Measurements from ENCODE around the gene GPHN. TPM values are rescaled to one million over a fixed set of nuclear protein-coding genes. Genes with fewer than 3 reads are reported as not detected.

The GPHN gene
- total and polyA plus RNA-seq, 2 of the 8 experiments (the other 6 are each of a cell fraction or from before 2014, with no cell fraction given): 6.0 to 16.0 TPM

DNA sequence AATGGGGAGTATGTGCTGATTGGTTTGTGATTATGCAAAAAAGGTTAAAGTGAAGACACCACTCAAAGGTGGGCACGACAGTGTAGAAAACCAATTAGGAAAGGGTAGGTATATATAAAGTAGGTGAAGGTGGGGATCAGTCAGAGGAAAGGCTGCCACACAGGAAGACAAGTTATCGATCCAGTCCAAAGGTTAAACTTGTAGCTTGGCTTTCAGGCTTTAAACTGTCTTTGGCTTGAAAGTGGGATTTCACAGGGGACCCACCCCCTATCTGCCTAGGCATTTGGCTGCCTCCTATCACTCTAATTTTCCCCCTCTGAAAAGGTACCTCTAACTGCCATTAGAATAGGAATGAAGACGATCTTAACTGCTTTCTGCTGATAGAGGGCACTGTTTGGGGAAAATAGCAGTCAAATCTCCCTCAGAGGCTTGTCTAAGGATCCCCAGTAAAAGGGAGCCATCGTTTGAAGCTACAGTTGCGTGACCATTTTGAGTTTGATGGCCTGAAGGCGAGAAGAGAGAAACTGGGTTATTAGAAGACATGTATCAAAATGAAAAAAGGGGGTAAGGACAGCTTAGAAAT, 250.2 kb downstream of the GPHN start:
- CTCF ChIA-PET (ENCODE audit: partially characterized antibody): interaction anchor here (0.5 to 1.9 kb wide), 12 partner anchors 10 to 393 kb away, joined by 3 to 6 read pairs (median 3); no protein-coding TSS in a partner anchor
- H2BK120ac ChIP-seq (replicated peaks; ENCODE audit: low read depth, low read length): no peak overlapping the region

More for the DNA sequence above, 250.2 kb downstream of the GPHN start:
- H3K27me3 ChIP-seq (replicated peaks in 1 of 4; ENCODE audit: control insufficient read depth in 3 of 4, extremely low read depth in 1 of 4, insufficient read depth in 3 of 4, low read length in 3 of 4): no peaks in the 10 kb centered on the region
- H3K79me2 ChIP-seq (ENCODE audit: control insufficient read depth in 1 of 2, insufficient read depth in 2 of 2, low read length in 2 of 2): no peaks in the 10 kb centered on the region
- H3K4me1 ChIP-seq (replicated peaks in 1 of 4; ENCODE audit: control insufficient read depth in 3 of 4, insufficient read depth in 4 of 4, low read length in 3 of 4): no peaks in the 10 kb centered on the region
- no peak overlapping the region for H3K14ac ChIP-seq (ENCODE audit: insufficient read length)
- H2AFZ ChIP-seq (ENCODE audit: low read length): no peak overlapping the region
- H4K5ac ChIP-seq (ENCODE audit: insufficient read length, low read depth, low read length): no peak overlapping the region
- H4K8ac ChIP-seq (ENCODE audit: extremely low read depth, insufficient read depth, low read length): no peak overlapping the region
- no peak overlapping the region for H3K18ac ChIP-seq (ENCODE audit: extremely low read depth, low read length)
- no peak overlapping the region for H3K4me2 ChIP-seq (ENCODE audit: insufficient read depth in 1 of 2, low read depth in 2 of 2, low read length in 2 of 2)
- H3K4ac ChIP-seq (replicated peaks; ENCODE audit: insufficient read length, low read depth, low read length): no peak overlapping the region
- TF ChIP-seq, protein P1, sequence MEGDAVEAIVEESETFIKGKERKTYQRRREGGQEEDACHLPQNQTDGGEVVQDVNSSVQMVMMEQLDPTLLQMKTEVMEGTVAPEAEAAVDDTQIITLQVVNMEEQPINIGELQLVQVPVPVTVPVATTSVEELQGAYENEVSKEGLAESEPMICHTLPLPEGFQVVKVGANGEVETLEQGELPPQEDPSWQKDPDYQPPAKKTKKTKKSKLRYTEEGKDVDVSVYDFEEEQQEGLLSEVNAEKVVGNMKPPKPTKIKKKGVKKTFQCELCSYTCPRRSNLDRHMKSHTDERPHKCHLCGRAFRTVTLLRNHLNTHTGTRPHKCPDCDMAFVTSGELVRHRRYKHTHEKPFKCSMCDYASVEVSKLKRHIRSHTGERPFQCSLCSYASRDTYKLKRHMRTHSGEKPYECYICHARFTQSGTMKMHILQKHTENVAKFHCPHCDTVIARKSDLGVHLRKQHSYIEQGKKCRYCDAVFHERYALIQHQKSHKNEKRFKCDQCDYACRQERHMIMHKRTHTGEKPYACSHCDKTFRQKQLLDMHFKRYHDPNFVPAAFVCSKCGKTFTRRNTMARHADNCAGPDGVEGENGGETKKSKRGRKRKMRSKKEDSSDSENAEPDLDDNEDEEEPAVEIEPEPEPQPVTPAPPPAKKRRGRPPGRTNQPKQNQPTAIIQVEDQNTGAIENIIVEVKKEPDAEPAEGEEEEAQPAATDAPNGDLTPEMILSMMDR (IDR thresholded peaks at IDR 0.05; ENCODE audit: control extremely low read depth in 1 of 3, insufficient read depth in 1 of 3, low read depth in 1 of 3, low read length in 3 of 3): peak in 2 of 3 experiments; percentile 43 to 64; a peak in 2 of 4 replicates
- TF ChIP-seq RXRA (IDR thresholded peaks at IDR 0.05; ENCODE audit: insufficient read depth, low read depth, low read length) (no peak), RAD21 (IDR thresholded peaks at IDR 0.05 in 1 of 2, conservative IDR thresholded peaks at IDR 0.05 in 1 of 2; ENCODE audit: low read depth in 2 of 2, low read length in 2 of 2) (peak; percentile 42 to 50; a peak in 3 of 4 replicates)
- no peaks in the 10 kb centered on the region for H4K20me1 ChIP-seq (replicated peaks in 1 of 2; ENCODE audit: control insufficient read depth in 1 of 2, insufficient read depth in 2 of 2, low read length in 2 of 2)
- FAIRE-seq (peak; percentile 55), DNase-seq (ENCODE audit: low read depth in 1 of 2, low spot score in 2 of 2) (no peak)
- no peak overlapping the region for H3K27ac ChIP-seq (ENCODE audit: low read depth, low read length)
- no peaks in the 10 kb centered on the region for H3K36me3 ChIP-seq (ENCODE audit: control insufficient read depth in 2 of 4, insufficient read depth in 4 of 4, low read length in 3 of 4)
- H3K9ac ChIP-seq (replicated peaks in 1 of 4; ENCODE audit: extremely low read depth in 1 of 4, low read depth in 3 of 4, low read length in 3 of 4): no peak overlapping the region
- no peak overlapping the region for H2BK5ac ChIP-seq (ENCODE audit: low read depth, low read length)
- H3K23ac ChIP-seq (ENCODE audit: insufficient read length): no peak overlapping the region
- H4K91ac ChIP-seq (replicated peaks; ENCODE audit: insufficient read length, low read length): no peak overlapping the region
- no peak overlapping the region for H3K56ac ChIP-seq (replicated peaks; ENCODE audit: insufficient read length, low read depth, low read length)
- H3K23me2 ChIP-seq (ENCODE audit: low read depth, low read length): no peaks in the 10 kb centered on the region
- H3K79me1 ChIP-seq (ENCODE audit: low read depth, low read length): no peaks in the 10 kb centered on the region
- H3K9me3 ChIP-seq (ENCODE audit: insufficient read depth in 2 of 2, low read depth in 1 of 2, low read length in 1 of 2): no peaks in the 10 kb centered on the region
- no peak overlapping the region for H3K4me3 ChIP-seq (ENCODE audit: extremely low read depth in 1 of 4, insufficient read depth in 2 of 4, low read depth in 3 of 4, low read length in 4 of 4)
- H2BK15ac ChIP-seq (ENCODE audit: low read length): no peak overlapping the region
- H2BK20ac ChIP-seq (ENCODE audit: low read length): no peak overlapping the region
- H2AK5ac ChIP-seq (ENCODE audit: low read depth, low read length): no peak overlapping the region
- H2BK12ac ChIP-seq (ENCODE audit: low read depth, low read length): no peak overlapping the region
- POLR2A ChIA-PET (ENCODE audit: partially characterized antibody): no interaction called here
- 78% methylated on average over 6 of the region's 6 CpGs; no CpG with 5 or more reads in 1 of the 2 experiments for WGBS, 2 experiments (ENCODE audit: extremely low coverage in 1 of 2, insufficient coverage in 1 of 2, insufficient read length in 1 of 2, insufficient replicate concordance in 2 of 2, low coverage in 1 of 2, low lambda C conversion rate in 2 of 2, missing lambda C conversion rate in 1 of 2)

Data from H1 (cell line).